Epithelial cell of proximal tubule (primary cell): ENCODE results near the gene SEMA6D. TPM values are rescaled to one million over a fixed set of nuclear protein-coding genes. Genes with fewer than 3 reads are reported as not detected.
"Not testable (repeated sequence)": the region's sequence is repeated elsewhere in the genome, so short reads cannot be mapped to it uniquely, and the experiment has no call there.

Experiments
- DNase-seq: peaks from one replicate; pipeline ENCODE4 v3.0.0-alpha.2; 2011; ENCODE audit warnings: low read depth
- H3K4me3 ChIP-seq: 2 replicates; pipeline ENCODE4 v1.5.1; 2011; ENCODE audit warnings: low read depth, mild to moderate bottlenecking, low read length
- CTCF ChIP-seq: conservative IDR thresholded peaks from 2 replicates; pipeline ENCODE4 v1.5.1; 2012; ENCODE audit warnings: low read depth, mild to moderate bottlenecking, low read length
- total RNA-seq: library from RNA; depleted of rRNA; stranded (reverse); fragments of >200 nt; gene quantifications from 2 replicates; pipeline ENCODE4 v1.2.3, GENCODE V29; 2015

Gene SEMA6D
- total RNA-seq, 1 donor from 2014 or later, result 2.6 TPM

- TF ChIP-seq CTCF, result no peak
- no peak overlapping the region for H3K4me3 ChIP-seq
- no peak for DNase-seq
Observed at GRCh38 chr15:47732248-47732647, 14.9 kb downstream of the SEMA6D start.

- DNase-seq, result no peak
- no peak for TF ChIP-seq CTCF
- no peak overlapping the region for H3K4me3 ChIP-seq
Observed at GRCh38 chr15:47733085-47733484, 15.8 kb downstream of the SEMA6D start.

- H3K4me3 ChIP-seq, result no peak overlapping the region
- no peak for TF ChIP-seq CTCF
- no peak for DNase-seq
Observed at GRCh38 chr15:47736143-47736786, 19.0 kb downstream of the SEMA6D start.

GRCh38 chr15:47737477-47737876 is 20.2 kb downstream of the SEMA6D start:
- DNase-seq, result no peak
- no peak overlapping the region for H3K4me3 ChIP-seq
- no peak for TF ChIP-seq CTCF

- not testable (repeated sequence) for H3K4me3 ChIP-seq, DNase-seq
Observed at GRCh38 chr15:47738144-47738825, 21.0 kb downstream of the SEMA6D start.

- no peak overlapping the region for H3K4me3 ChIP-seq
- DNase-seq, result no peak
- TF ChIP-seq CTCF, result no peak
Observed at GRCh38 chr15:47741082-47741481, 23.8 kb downstream of the SEMA6D start.

GRCh38 chr15:47741907-47742306 is 24.6 kb downstream of the SEMA6D start:
- no peak for DNase-seq
- H3K4me3 ChIP-seq, result no peak overlapping the region
- TF ChIP-seq CTCF, result no peak
